HL-60 (cell line): ENCODE data around the gene USP24.

Experiments
- DNase-seq, 2 experiments: peaks; one replicate each; pipeline ENCODE4 v3.0.0-alpha.2; 2010 to 2020; ENCODE audit warnings: low read depth in 1 of 2, low spot score in 1 of 2
- H3K27ac ChIP-seq: fragments of 250-450 bp; sonication (Bioruptor Pico); replicated peaks from 2 replicates; pipeline ENCODE4 v1.5.1; 2020; ENCODE audit warnings: mild to moderate bottlenecking, moderate library complexity
- H3K27me3 ChIP-seq: fragments of 250-450 bp; sonication (Bioruptor Pico); 2 replicates; pipeline ENCODE4 v1.5.1; 2021; ENCODE audit warnings: mild to moderate bottlenecking, moderate library complexity; ENCODE audit not compliant: insufficient read depth, poor library complexity, severe bottlenecking
- H3K4me3 ChIP-seq: replicated peaks from 2 replicates; pipeline ENCODE4 v1.5.1; 2011; ENCODE audit warnings: mild to moderate bottlenecking, control low read depth, low read length; ENCODE audit not compliant: insufficient read depth
- GABPA ChIP-seq: IDR thresholded peaks from 2 replicates; pipeline ENCODE4 v1.6.1; 2012; ENCODE audit warnings: low read depth
- POLR2AphosphoS5 ChIP-seq: IDR thresholded peaks from 2 replicates; pipeline ENCODE4 v1.6.1; 2012; ENCODE audit warnings: low read depth
- SPI1 ChIP-seq: IDR thresholded peaks from 2 replicates; pipeline ENCODE4 v1.6.1; 2012; ENCODE audit warnings: low read depth, mild to moderate bottlenecking, borderline replicate concordance
- TF ChIP-seq, protein P1 (sequence below): IDR thresholded peaks from one replicate; pipeline ENCODE4 v1.5.1; 2011; ENCODE audit warnings: low read length, control low read depth, inconsistent platforms; ENCODE audit not compliant: insufficient read depth
- TF ChIP-seq, protein P2 (sequence below): IDR thresholded peaks from 2 replicates; pipeline ENCODE4 v1.6.1; 2012; ENCODE audit warnings: low read depth; ENCODE audit not compliant: insufficient replicate concordance

Gene USP24

DNA sequence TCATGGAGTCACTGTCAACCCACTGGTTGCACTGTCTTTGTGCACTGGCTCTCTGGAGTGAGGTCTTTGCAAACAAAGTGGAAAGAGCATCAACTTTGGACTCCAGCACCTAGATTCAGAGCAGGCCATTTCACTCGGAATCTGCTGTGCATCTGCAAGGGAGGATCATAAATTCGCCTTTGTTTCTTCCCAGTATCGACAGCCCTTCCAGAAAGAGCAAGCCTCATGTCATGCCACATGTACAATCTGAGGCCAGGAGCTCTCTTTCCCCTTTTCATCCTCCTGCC is 176.7 kb downstream of the USP24 start:
- TF ChIP-seq, protein P1, sequence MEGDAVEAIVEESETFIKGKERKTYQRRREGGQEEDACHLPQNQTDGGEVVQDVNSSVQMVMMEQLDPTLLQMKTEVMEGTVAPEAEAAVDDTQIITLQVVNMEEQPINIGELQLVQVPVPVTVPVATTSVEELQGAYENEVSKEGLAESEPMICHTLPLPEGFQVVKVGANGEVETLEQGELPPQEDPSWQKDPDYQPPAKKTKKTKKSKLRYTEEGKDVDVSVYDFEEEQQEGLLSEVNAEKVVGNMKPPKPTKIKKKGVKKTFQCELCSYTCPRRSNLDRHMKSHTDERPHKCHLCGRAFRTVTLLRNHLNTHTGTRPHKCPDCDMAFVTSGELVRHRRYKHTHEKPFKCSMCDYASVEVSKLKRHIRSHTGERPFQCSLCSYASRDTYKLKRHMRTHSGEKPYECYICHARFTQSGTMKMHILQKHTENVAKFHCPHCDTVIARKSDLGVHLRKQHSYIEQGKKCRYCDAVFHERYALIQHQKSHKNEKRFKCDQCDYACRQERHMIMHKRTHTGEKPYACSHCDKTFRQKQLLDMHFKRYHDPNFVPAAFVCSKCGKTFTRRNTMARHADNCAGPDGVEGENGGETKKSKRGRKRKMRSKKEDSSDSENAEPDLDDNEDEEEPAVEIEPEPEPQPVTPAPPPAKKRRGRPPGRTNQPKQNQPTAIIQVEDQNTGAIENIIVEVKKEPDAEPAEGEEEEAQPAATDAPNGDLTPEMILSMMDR: no peak
- TF ChIP-seq GABPA (no peak), POLR2AphosphoS5 (no peak), SPI1 (no peak)
- TF ChIP-seq, protein P2, sequence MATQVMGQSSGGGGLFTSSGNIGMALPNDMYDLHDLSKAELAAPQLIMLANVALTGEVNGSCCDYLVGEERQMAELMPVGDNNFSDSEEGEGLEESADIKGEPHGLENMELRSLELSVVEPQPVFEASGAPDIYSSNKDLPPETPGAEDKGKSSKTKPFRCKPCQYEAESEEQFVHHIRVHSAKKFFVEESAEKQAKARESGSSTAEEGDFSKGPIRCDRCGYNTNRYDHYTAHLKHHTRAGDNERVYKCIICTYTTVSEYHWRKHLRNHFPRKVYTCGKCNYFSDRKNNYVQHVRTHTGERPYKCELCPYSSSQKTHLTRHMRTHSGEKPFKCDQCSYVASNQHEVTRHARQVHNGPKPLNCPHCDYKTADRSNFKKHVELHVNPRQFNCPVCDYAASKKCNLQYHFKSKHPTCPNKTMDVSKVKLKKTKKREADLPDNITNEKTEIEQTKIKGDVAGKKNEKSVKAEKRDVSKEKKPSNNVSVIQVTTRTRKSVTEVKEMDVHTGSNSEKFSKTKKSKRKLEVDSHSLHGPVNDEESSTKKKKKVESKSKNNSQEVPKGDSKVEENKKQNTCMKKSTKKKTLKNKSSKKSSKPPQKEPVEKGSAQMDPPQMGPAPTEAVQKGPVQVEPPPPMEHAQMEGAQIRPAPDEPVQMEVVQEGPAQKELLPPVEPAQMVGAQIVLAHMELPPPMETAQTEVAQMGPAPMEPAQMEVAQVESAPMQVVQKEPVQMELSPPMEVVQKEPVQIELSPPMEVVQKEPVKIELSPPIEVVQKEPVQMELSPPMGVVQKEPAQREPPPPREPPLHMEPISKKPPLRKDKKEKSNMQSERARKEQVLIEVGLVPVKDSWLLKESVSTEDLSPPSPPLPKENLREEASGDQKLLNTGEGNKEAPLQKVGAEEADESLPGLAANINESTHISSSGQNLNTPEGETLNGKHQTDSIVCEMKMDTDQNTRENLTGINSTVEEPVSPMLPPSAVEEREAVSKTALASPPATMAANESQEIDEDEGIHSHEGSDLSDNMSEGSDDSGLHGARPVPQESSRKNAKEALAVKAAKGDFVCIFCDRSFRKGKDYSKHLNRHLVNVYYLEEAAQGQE: no peak
- Histone ChIP-seq H3K27me3 (peaks cover 40% of the 10 kb centered on the region), H3K4me3 (no peak overlapping the region), H3K27ac (no peak overlapping the region)
- no peak for DNase-seq

DNA sequence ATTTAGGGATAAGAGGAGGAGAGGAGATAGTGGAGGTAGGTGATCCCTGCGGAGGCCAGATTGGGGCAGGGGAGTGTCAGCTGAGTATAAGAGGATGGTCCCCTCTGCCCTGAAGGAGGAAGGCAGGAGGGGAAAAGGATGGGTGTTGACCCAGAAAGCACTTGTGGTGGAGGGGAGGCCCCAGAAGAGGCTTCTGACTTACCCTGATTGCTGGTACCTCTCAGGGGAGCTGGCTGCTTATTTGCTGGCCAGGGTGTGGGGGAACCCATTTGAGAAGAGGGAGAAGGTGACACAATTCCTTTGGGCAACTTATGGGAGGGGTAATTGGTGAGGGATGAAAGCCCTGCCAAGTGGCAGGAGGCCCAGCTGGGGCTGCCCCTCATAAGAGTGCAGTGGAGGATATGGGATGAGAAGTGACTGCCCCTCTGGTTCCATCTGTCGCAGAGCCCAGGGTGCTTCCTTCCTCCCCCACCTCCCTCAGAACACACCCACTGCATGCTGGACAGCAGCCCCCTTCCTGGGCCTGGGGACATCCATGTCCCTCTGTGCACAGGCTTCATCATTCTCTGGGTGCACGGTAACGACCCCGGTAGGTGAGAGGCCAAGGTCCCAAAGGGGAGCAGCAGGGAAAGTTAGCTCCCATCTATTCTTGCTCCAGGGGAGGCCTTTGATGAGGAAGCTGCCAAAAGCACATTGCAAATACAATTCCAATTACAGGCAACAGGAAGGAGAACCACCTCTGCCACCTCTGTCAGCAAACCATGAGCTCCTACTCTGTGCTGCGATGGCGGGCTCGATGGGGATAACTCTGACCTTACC is 177.2 kb downstream of the USP24 start:
- DNase-seq: no peak
- TF ChIP-seq POLR2AphosphoS5: no peak
- TF ChIP-seq, protein P2: no peak
- TF ChIP-seq, protein P1: no peak
- no peak for TF ChIP-seq SPI1
- no peak for TF ChIP-seq GABPA
- Histone ChIP-seq H3K27ac (no peak overlapping the region), H3K4me3 (no peak overlapping the region), H3K27me3 (peaks cover 40% of the 10 kb centered on the region)

DNA sequence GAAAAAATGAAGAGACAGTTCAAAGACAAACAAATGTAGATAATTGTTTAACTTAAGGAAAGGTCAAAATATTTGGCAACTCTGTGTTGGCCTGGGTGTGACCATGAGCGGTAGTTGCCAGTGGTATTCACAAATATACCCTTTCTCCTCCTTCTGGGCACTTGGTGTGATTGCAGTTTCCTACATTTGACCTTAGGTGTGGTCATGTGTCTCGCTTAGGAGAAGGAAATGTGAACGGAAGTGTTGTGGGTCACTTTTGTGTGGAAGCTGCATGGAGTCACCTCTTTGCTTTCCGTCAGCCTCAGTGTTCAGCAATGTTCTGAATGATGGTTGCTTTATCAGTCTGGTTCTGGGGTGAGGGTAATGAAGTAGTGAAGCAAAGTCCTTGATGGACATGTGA is 179.3 kb downstream of the USP24 start:
- TF ChIP-seq SPI1 (no peak), GABPA (no peak), POLR2AphosphoS5 (no peak)
- TF ChIP-seq, protein P2: no peak
- TF ChIP-seq, protein P1: no peak
- Histone ChIP-seq H3K27me3 (peaks cover 34% of the 10 kb centered on the region), H3K27ac (no peak overlapping the region; the same call in 1 of the 2 replicates), H3K4me3 (no peak overlapping the region)
- DNase-seq: peak; percentile 20 to 49
